NCI-H2081 (cell line): ENCODE results near the gene UNC5A.

Experiments
- DNase-seq, 2 experiments: peaks; one replicate each; lab custom pipeline; 2025; lab: John Stamatoyannopoulos, UW

Gene UNC5A

DNA sequence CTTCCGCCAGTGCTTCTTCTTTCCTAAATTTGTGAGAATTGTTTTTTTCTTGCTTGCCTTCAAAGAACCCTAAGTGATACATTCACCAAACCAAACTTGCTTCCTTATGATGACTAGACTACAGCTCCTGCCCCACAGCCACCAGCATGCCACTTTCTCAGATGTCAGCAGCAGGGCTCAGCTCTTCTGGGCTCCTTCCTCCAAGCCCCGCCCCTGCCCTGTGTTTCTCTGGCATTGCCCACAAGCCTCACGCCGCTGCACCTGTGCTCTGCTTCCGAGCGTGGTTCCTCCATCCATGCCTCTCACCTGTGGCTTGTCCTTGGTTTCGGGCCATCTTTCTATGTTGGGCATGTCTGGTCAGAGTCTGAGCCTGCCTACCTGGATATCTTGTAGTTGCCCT, 10.6 kb downstream of the UNC5A start:
- DNase-seq: no peak

DNA sequence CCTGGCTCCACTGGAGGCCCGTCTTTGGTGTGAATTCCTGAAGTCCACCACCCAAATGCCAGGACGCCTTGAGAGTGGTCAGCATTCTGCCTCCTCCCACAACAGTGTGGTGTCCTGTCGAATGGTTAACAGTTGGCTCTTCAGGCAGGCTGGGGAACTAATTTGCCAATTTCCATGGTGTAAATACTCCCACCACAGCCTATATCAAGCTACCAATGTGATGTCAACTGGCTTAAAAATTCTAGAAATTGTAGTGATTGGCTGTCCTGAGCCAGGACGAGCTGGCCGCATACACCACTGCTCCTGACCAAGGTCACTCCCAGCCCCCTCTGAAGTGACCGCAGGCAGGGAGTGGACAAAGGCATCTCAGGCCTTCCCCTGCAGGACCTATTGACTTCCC, 11.1 kb downstream of the UNC5A start:
- no peak for DNase-seq

DNA sequence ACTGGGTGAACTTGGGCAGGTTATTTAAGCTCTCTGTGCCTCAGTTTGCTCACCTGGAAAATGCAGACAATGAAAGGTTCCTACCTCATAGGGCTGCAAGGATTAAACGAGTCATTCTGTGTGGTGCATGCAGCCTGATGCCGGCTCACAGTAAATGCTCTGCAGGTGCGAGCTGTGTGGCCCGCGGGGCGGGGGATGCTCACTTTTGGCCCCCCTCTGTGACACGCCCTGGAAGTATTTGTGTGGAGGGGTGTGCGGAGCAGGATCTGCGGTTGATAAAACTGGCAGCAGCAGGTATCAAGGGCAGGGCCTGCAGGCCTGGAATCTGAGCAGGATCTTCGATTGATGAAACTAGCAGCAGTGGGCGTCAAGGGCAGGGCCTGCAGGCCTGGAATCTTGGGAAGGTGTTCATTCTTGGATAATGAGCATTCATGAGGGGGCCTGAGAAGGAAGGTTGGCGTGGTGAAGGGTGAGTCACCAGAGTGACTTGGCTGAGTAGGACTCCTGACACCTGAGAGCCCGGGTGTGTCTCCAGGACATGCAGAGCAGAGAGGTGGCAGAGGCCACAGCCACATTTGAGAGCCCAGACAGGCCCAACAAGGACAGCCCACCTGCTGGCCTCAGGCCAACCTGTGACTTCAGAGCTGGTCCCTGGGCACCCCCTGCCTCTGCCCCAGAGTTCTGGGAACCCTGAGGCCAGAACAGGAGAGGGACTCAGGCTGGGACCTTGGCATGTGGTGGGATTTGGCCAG, 11.9 kb downstream of the UNC5A start:
- DNase-seq: peak in 1 of 2 experiments; percentile 32

DNA sequence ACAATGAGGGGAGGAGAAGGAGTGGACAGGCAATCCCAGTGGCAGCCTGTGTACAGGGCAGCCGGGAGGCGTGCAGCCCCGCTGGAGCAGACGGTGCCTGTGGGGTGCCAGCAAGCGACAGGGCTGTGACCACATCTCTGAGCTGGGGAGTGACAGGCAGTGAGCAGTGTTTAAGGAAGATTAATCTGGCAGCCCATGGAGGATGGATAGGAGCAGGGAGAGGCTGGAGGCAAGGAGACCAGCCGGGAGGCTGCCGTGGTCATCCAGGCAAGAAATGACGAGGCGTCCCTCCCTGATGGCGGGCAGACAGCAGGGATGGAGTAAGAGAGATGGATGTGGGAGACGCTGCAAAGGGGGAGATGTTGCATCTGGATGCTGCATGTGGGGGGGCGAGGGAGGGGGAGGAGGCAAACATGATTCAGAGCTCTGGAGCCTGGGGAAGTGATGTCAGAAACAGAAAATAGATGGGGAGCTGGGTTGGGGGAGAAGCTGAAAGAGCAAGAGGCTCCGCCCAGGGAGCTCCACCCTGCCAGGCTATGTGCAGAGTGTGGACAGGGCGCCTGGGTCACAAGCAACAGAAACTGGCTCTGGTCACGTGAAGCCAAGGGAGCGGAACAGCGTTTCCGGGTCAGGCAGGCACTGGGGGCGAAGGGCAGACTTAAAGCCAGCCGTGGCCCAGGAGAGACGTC, 12.6 kb downstream of the UNC5A start:
- no peak for DNase-seq

DNA sequence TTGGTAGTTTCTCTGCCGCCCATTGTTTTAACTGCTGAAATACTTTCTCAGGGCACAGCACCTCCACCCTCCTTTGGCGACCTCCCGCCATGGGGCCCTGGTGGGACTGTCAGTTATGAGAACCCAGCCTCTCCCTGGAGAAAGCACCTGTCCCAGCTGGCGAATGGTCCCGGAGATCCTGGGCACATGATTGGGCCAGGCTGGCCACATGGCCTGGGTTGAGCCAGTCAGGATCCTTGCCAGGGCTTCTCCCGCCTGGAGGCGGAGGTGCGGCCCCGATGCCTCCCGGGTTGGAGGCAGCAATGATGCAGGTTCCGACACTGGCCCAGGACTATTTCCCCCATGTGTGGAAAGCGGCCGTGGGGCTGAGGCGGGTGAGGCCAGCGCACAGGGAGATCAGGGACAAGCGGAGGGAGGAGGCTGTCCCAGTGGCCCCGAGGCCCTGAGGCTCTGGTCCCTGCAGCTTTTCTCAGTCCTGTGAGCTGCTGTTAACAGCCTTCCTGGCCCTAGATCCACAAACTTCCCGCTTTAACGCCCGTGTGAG, 13.6 kb downstream of the UNC5A start:
- DNase-seq: no peak

DNA sequence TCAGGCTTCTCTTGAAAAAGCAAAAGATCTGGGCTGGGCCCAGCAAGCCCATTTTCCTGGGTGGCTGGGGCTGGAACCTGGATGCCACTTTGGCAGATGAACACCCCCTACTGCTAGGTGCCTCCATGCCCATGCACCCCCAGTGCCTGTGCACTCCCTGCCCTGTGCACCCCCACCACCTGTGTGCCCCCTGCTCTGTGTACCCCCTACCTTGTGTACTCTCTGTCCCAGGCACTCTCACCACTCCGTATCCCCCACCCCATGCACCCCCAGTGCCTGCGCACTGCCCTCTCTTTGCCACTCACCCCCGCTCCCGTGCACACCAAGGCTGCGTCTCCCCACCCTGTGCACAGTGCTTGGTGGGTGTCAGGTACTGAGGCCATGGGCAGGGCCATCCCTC, 14.2 kb downstream of the UNC5A start:
- DNase-seq: no peak

DNA sequence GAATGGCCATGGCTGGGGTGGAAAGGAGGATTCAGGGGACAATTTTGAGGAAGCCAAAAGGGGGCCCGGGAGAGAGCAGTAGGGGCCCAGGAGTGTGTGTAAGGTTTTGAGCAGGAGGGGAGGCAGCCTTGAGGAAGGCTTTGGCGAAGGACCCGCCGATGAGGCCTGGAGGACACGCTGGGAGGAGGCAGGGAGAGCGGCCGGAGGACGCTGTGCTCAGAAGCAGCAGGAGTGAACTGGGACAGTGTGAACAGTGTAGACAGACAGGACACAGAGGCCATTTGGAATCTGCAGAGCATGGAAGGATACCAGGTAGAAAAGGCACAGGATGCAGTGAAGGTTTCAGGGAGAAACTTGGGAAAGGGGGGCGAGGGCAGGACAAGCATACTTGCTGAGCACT, 14.9 kb downstream of the UNC5A start:
- DNase-seq: no peak

DNA sequence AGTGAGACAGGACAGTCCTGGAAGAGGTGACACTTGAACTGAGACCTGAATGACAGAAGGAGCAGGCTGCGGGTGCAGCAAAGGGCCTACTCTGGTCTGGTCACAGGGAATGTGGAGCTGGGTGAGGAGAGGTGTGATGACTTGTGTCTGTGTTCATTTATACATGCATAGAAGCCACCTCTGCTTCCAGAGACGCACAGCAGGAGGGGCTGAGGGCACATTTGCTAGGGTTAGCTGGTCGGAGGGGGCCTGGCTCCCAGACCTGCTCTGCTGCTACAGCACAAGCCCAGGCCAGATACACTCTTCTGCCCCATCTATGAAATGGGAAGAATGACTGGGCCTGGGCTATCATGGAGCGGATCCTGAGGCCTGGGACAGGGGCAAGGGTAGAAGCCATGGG, 15.6 kb downstream of the UNC5A start:
- DNase-seq: no peak

DNA sequence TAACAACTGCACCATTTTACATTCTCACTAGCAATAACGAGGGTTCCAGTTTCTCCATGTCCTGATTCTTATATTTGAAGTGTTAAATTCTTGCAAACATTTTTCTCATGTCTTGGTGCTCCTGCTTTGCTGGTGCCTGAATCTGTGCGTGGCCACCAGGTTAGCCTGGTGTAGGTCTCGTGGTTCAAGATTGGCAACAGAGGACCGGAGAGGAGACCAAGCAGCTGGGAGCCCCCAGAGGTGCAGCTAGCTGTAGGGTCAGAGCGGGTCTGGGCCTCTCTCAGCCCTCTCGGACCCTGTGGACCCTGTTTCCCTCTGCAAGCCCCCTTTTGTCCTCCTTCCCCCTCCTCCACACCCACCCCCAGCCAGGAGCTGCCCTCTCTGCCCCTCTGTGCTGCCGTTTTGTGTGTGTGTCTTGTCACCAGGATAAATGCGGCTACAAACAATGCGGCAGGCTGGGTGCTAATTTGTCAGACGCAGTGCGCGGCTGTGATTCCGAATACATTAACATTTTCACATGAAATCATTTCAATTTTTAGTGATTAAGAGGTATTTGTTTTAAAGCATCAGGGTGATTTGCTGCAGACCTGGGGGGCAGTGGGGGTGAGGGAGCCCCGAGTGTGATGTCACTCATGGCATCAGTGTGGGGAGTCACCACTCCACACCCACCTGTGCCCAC, 17.5 kb downstream of the UNC5A start:
- DNase-seq: no peak

DNA sequence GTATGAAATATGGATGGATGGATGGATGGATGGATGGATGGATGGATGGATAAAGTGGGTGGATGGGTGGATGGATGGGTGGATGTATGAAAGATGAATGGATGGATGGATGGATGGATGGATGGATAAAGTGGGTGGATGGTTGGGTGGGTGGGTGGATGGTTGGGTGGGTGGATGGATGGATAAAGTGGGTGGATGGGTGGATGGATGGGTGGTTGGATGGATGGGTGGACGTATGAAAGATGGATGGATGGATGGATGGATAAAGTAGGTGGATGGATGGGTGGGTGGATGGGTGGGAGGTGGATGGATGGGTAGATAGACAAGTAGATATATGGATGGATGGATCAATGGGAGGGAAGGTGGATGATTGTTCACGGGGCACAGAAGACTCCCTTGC, 19.0 kb downstream of the UNC5A start:
- no peak for DNase-seq

DNA sequence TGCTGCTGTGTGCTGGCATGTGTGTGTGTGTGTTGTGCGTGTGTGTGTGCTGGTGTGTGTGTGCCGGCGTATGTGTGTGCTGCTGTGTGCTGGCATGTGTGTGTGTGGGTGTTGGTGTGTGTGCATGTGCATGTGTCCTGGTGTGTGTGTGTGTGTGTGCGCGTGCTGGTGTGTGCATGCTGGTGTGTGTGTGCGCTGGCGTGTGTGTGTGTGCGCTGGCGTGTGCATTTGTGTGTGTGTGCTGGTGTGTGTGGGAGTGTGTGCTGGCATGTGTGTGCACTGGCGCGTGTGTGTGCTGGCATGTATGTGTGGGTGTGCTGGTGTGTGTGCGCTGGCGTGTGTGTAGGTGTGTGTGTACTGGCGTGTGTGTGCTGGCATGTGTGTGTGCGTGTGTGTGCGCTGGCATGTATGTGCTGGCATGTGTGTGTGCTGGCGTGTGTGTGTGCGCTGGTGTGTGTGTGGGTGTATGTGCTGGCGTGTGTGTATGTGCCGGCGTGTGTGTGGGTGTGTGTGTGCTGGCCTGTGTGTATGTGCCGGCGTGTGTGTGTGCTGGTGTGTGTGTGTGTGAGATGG, 20.1 kb downstream of the UNC5A start:
- DNase-seq: no peak

DNA sequence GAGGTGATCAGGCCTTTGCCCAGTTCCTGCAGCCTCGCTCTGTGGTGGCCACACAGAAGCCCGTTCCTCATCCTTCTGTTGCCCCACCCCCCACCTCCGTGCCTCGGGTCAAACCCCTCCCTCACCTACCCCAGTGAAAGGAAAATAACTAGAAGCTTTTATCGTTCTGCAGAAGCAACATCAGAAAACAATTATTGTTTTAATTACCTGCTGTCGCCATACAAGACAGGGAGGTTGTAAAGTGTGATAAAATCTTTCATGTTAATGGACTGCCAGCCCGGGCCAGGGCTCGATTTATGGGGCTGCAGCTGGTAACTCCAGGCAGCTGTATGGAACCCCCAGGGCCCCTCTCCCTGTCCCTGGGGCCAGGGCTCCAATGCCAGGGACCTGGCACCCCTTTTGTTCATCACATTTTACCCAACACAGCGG, 20.6 kb downstream of the UNC5A start:
- DNase-seq: no peak

DNA sequence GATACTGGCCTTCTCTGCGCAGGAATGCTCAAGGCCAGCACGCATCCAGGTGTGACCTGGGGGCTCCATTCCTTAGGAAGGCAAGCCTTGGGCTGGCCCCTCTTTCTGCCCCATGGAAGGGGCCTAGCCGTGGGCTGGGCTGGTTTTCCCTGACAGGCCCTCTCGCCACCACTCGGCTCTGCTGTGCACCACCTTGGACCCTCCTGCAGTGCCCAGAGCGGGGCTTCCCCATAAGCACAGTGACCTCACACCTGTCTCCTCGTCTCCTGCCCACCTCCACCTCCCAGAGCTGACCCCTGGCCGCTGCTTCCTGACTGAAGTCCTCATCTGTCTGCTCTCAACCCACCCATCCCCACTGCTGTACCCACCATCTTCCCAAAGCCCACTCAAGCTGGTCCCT, 21.1 kb downstream of the UNC5A start:
- no peak for DNase-seq

DNA sequence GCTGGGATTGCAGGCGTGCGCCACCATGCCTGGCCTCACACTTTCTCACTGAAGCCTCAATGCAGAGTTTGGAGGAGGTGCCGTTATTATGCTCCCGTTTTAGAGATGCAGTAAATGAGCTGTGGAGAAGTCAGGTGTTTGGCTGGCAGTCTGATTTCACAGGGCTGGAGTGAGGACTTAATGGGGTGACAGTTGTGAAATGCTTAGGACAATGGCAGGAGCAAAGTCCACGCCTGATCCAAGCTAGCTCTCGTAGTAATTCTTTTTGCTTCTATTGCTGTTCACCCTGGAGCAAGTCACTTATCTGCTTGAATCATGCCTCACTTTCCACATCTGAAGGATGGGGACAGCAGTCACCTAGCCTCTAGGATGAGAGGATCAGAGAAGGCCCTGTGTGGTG, 21.8 kb downstream of the UNC5A start:
- DNase-seq: no peak

DNA sequence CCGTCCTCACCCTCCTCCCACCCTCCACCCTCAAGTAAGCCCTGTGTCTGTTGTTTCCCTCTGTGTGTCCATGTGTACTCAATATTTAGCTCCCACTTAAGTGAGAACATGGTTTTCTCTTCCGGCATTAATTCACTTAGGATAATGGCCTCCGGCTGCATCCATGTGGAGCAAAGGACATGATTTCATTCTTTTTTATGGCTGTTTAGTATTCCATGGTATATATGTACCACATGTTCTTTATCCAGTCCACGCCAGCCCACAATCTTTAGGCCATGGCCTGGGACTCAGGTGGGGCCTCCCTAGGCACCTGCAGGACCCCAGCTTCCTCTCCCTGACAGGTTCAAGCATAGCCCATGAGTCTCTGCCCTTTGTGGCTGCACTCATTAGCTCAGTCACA, 22.9 kb downstream of the UNC5A start:
- no peak for DNase-seq

DNA sequence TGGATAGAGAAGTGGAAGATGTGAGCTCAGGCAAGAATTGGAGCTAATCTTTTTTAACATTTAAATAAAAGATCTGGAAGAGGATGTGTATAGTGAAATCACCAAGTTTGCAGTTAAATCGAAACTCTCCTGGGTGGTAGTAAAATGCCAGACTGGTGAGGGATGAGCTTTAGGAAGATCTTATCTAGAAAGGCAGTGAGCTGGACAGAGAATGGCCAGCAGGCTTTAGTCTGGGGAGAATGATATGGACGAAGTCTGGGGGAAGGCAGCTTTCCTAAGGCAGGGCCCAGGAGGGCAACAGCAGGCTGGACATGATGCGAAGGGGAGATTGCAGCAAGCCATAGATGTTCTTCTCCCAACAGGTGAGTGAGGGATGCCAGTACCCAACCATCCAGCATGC, 25.6 kb downstream of the UNC5A start:
- DNase-seq: no peak

DNA sequence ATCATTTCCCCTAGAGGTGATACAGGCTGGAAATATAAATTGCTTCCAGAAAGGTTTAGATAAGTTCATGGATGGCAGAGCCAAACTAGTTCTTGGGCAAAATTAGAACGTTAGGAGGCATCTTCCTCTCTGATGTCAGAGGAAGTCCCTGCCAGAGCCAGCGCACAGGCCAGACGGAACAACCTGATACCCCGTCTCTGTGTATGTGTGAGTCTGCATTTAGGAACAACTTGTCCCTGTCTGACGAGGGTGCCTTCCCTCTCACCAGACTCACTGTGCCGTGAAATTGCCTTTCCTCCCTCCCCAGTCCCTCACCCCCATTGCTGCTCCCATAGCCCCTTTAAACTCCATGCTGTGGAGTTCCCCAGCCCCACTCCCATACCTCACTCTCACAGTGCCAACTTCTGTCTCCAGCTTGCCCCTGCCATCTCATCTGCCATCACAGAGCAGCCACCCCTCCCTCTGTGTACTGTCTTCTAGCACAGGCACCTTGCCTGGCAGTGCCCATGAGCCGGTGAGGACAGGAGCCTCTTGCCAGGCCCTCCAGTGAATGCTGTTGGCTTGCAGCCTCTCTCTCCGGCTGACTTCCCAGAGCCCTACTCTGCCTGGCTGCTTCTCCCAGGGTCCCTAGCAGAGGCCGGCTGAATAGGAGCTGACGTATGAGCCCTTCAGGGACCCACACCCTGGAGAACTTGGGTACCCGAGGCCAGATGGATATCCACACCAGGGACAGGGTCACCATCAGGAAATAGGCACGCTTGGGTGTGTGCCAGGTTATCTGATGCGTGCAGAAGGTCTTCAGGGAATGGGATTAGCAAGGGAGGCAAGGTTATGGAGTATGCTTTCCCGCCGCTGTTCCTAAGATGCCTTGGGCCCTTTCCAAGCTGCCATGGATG, 26.7 kb downstream of the UNC5A start:
- no peak for DNase-seq

DNA sequence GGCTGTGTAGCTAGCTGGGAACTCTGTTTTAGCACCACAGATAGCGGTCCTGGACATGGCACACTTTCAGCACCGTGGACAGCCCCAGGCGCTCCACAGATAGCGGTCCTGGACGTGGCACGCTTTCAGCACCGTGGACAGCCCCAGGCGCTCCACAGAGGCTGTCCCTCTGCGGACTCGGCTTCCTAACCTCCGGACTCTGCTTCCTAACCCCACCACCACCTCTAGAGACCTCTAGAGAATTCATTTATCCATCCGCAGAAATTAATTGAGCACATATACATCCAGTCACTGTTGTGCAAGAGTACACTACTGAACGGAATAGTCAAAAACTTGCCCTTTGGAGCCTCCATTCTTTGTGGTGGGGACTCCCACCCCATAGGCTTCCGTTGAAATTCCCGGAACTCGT, 27.4 kb downstream of the UNC5A start:
- DNase-seq: no peak

DNA sequence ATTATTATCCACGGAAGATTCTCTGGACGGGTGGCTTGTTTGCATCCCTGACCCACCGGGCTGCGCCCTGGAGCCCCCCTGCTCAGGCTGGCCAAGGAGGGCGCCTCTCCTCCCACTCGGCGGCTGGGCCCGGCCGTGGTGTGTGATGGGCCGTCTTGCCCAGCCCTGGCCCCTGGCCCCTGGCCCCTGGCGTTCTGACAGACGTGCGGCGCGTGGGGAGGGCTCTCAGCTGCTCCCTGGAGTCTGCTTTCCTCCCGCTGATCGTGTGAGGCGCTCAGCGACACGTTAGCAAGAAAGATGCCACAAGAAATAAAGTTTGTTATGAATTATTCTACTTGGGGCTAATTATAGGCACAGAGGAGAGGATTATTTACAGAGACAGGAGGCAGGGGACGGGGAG, 33.3 kb downstream of the UNC5A start:
- no peak for DNase-seq

DNA sequence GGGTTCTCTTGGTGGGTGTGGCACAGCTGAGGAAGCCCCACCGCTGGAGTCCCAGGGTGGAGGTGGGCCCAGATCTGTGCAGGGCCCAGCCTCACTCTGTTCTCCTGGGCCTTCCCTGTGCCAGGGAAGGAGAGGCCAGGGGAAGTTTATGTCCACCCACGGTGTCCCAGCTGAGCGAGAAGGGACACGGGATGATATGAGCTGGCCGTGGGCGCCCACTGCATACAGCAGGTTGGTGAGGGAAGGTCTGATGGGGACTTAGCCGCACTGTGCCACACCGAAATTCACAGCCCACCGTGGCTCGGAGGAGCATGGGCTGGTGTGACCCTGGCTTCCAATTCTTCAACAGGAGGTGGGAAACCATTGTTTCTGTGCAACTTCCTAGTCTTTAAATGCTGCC, 33.9 kb downstream of the UNC5A start:
- DNase-seq: no peak

DNA sequence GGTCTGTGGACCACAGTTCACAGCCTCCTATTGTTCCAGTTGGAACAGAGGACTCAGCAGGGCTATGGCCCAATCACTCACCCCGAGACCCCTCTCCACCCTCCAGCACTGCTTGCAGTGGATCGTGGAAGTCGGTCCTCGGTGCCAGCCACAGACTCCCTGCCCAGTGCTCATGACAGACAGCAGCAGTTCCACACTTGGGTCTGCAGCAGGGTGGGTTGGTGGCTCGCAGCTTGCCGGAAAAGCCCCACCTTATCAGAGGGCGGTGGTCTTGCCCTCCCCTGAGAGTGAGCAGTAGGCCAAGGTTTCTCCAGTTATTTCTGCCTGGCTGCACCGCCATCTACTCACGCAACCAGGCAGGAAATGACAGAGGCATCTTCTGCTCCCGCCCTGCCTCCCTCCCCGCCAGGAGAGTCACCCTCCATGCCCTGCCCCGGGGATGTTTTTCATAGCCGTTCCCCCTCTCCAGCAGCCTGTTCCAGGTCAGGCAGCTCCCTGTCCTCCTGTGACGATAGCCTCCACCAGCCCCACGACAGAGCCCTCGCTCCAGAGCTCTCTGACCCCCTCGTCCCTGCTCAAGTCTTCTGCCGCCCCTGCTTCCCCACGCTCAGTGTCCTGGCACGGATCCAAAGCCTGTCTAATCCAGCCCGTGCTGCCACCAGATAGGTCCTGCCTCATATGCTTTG, 34.5 kb downstream of the UNC5A start:
- DNase-seq: no peak
